ENCODE results near the gene STEAP1B.
A peak's percentile ranks its signal among the peaks of the same experiment; 100 is the strongest.
"Not testable (repeated sequence)": the region's sequence is repeated elsewhere in the genome, so short reads cannot be mapped to it uniquely, and the experiment has no call there.

STEAP1B gene

GRCh38 chr7:22452960-22453558 lies 46.9 kb downstream of the STEAP1B start:
- TF ChIP-seq EZH2phosphoT487 (IDR thresholded peaks at IDR 0.05; ENCODE audit: borderline replicate concordance): no peak
- TF ChIP-seq CTCF (conservative IDR thresholded peaks at IDR 0.05; ENCODE audit: low read length): no peak
- Histone ChIP-seq H3K9me2 (replicated peaks; ENCODE audit: low read depth, low read length) (no peaks in the 10 kb centered on the region), H3K79me2 (ENCODE audit: insufficient read depth, low read length) (no peaks in the 10 kb centered on the region), H3K36me3 (ENCODE audit: insufficient read depth, low read length) (no peaks in the 10 kb centered on the region), H4K20me1 (ENCODE audit: insufficient read depth, low read length, poor library complexity, severe bottlenecking) (no peaks in the 10 kb centered on the region), H3K4me3 (ENCODE audit: low read length, poor library complexity, severe bottlenecking) (no peak overlapping the region), H3F3A (ENCODE audit: low read depth) (no peaks in the 10 kb centered on the region), H3K9me3 (ENCODE audit: insufficient read depth, low read depth, low read length) (no peaks in the 10 kb centered on the region), H3K4me2 (ENCODE audit: low read depth, low read length, poor library complexity, severe bottlenecking) (no peak overlapping the region), H3K4me1 (ENCODE audit: insufficient read depth, low read length, poor library complexity, severe bottlenecking) (no peaks in the 10 kb centered on the region), H3K27me3 (ENCODE audit: insufficient read depth, low read length, poor library complexity, severe bottlenecking) (no peaks in the 10 kb centered on the region), H3K9ac (ENCODE audit: low read depth, low read length, poor library complexity, severe bottlenecking) (no peak overlapping the region), H2AFZ (ENCODE audit: low read length) (no peak overlapping the region)

- Histone ChIP-seq H4K20me1 (ENCODE audit: insufficient read depth, low read length, poor library complexity, severe bottlenecking) (no peaks in the 10 kb centered on the region), H3F3A (ENCODE audit: low read depth) (no peaks in the 10 kb centered on the region), H3K4me2 (ENCODE audit: low read depth, low read length, poor library complexity, severe bottlenecking) (no peak overlapping the region), H3K9me2 (replicated peaks; ENCODE audit: low read depth, low read length) (no peaks in the 10 kb centered on the region), H3K27me3 (ENCODE audit: insufficient read depth, low read length, poor library complexity, severe bottlenecking) (no peaks in the 10 kb centered on the region), H3K4me3 (ENCODE audit: low read length, poor library complexity, severe bottlenecking) (no peak overlapping the region), H2AFZ (ENCODE audit: low read length) (no peak overlapping the region), H3K9me3 (ENCODE audit: insufficient read depth, low read depth, low read length) (no peaks in the 10 kb centered on the region), H3K79me2 (ENCODE audit: insufficient read depth, low read length) (no peaks in the 10 kb centered on the region), H3K9ac (ENCODE audit: low read depth, low read length, poor library complexity, severe bottlenecking) (no peak overlapping the region), H3K4me1 (ENCODE audit: insufficient read depth, low read length, poor library complexity, severe bottlenecking) (no peaks in the 10 kb centered on the region), H3K36me3 (ENCODE audit: insufficient read depth, low read length) (no peaks in the 10 kb centered on the region)
- no peak for TF ChIP-seq EZH2phosphoT487 (IDR thresholded peaks at IDR 0.05; ENCODE audit: borderline replicate concordance)
- TF ChIP-seq CTCF (conservative IDR thresholded peaks at IDR 0.05; ENCODE audit: low read length): peak; percentile 77
These were observed 47.6 kb downstream of the STEAP1B start for GRCh38 chr7:22452142-22452959.

- not testable (repeated sequence) for H3K36me3 ChIP-seq (ENCODE audit: insufficient read depth, low read length); H3K9ac ChIP-seq (ENCODE audit: low read depth, low read length, poor library complexity, severe bottlenecking); H3K9me3 ChIP-seq (ENCODE audit: insufficient read depth, low read depth, low read length); H3F3A ChIP-seq (ENCODE audit: low read depth); H4K20me1 ChIP-seq (ENCODE audit: insufficient read depth, low read length, poor library complexity, severe bottlenecking); H3K4me2 ChIP-seq (ENCODE audit: low read depth, low read length, poor library complexity, severe bottlenecking); H2AFZ ChIP-seq (ENCODE audit: low read length); H3K9me2 ChIP-seq (replicated peaks; ENCODE audit: low read depth, low read length); H3K79me2 ChIP-seq (ENCODE audit: insufficient read depth, low read length); H3K27me3 ChIP-seq (ENCODE audit: insufficient read depth, low read length, poor library complexity, severe bottlenecking); H3K4me1 ChIP-seq (ENCODE audit: insufficient read depth, low read length, poor library complexity, severe bottlenecking); H3K4me3 ChIP-seq (ENCODE audit: low read length, poor library complexity, severe bottlenecking)
These were observed 50.0 kb downstream of the STEAP1B start for GRCh38 chr7:22450013-22450412.
